ENCODE measurements around the gene RAB27A. TPM values are rescaled to one million over a fixed set of nuclear protein-coding genes. Genes with fewer than 3 reads are reported as not detected.
"Not testable (repeated sequence)": the region's sequence is repeated elsewhere in the genome, so short reads cannot be mapped to it uniquely, and the experiment has no call there.

Gene RAB27A
- total and polyA plus RNA-seq, 2 donors (not counting 1 experiment from before 2014, with no cell fraction given) = 14.4 to 47.4 TPM

GRCh38 chr15:55281517-55282228 lies 7.9 kb downstream of the RAB27A start:
- Histone ChIP-seq H3K79me2 (ENCODE audit: control insufficient read depth, insufficient read depth, low read length) (peaks cover 5% of the 10 kb centered on the region), H4K20me1 (ENCODE audit: control insufficient read depth, extremely low read depth, insufficient read depth, low read length) (no peaks in the 10 kb centered on the region), H3K4me2 (ENCODE audit: extremely low read depth, insufficient read depth, low read length) (no peak overlapping the region), H3K36me3 (ENCODE audit: control insufficient read depth, insufficient read depth, low read length) (no peaks in the 10 kb centered on the region), H3K27ac (ENCODE audit: insufficient read depth, low read length) (no peak overlapping the region), H3K9me3 (ENCODE audit: control insufficient read depth, insufficient read depth, low read depth, low read length) (no peaks in the 10 kb centered on the region), H2AFZ (ENCODE audit: low read length) (no peak overlapping the region), H3K9ac (ENCODE audit: insufficient read depth, low read length) (no peak overlapping the region), H3K27me3 (ENCODE audit: control insufficient read depth, insufficient read depth, low read length) (no peaks in the 10 kb centered on the region), H3K4me3 (replicated peaks in 1 of 4; ENCODE audit: control extremely low read depth in 1 of 4, insufficient read depth in 1 of 4, low read depth in 3 of 4, low read length in 4 of 4) (no peak overlapping the region), H3K4me1 (ENCODE audit: control insufficient read depth, extremely low read depth, insufficient read depth, low read length) (peaks cover 24% of the 10 kb centered on the region)
- TF ChIP-seq, protein P1, sequence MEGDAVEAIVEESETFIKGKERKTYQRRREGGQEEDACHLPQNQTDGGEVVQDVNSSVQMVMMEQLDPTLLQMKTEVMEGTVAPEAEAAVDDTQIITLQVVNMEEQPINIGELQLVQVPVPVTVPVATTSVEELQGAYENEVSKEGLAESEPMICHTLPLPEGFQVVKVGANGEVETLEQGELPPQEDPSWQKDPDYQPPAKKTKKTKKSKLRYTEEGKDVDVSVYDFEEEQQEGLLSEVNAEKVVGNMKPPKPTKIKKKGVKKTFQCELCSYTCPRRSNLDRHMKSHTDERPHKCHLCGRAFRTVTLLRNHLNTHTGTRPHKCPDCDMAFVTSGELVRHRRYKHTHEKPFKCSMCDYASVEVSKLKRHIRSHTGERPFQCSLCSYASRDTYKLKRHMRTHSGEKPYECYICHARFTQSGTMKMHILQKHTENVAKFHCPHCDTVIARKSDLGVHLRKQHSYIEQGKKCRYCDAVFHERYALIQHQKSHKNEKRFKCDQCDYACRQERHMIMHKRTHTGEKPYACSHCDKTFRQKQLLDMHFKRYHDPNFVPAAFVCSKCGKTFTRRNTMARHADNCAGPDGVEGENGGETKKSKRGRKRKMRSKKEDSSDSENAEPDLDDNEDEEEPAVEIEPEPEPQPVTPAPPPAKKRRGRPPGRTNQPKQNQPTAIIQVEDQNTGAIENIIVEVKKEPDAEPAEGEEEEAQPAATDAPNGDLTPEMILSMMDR (conservative IDR thresholded peaks at IDR 0.05 in 1 of 2, IDR thresholded peaks at IDR 0.05 in 1 of 2; ENCODE audit: low read depth in 1 of 2, low read length in 2 of 2) = peak in 1 of 2 donors; percentile 12
- TF ChIP-seq EZH2 (IDR thresholded peaks at IDR 0.05; ENCODE audit: low read length, missing control alignments) = no peak
- no peak for DNase-seq (ENCODE audit: low read depth in 2 of 2)

GRCh38 chr15:55280589-55280988 lies 9.0 kb downstream of the RAB27A start:
- DNase-seq (ENCODE audit: low read depth in 2 of 2); H3K4me2 ChIP-seq (ENCODE audit: extremely low read depth, insufficient read depth, low read length); H2AFZ ChIP-seq (ENCODE audit: low read length); H3K27me3 ChIP-seq (ENCODE audit: control insufficient read depth, insufficient read depth, low read length); H3K9ac ChIP-seq (ENCODE audit: insufficient read depth, low read length); H3K27ac ChIP-seq (ENCODE audit: insufficient read depth, low read length); H4K20me1 ChIP-seq (ENCODE audit: control insufficient read depth, extremely low read depth, insufficient read depth, low read length); H3K36me3 ChIP-seq (ENCODE audit: control insufficient read depth, insufficient read depth, low read length); H3K79me2 ChIP-seq (ENCODE audit: control insufficient read depth, insufficient read depth, low read length); H3K9me3 ChIP-seq (ENCODE audit: control insufficient read depth, insufficient read depth, low read depth, low read length); H3K4me3 ChIP-seq (replicated peaks in 1 of 4; ENCODE audit: control extremely low read depth in 1 of 4, insufficient read depth in 1 of 4, low read depth in 3 of 4, low read length in 4 of 4): not testable (repeated sequence)
- H3K4me1 ChIP-seq (ENCODE audit: control insufficient read depth, extremely low read depth, insufficient read depth, low read length) = peaks cover 24% of the 10 kb centered on the region

DNA sequence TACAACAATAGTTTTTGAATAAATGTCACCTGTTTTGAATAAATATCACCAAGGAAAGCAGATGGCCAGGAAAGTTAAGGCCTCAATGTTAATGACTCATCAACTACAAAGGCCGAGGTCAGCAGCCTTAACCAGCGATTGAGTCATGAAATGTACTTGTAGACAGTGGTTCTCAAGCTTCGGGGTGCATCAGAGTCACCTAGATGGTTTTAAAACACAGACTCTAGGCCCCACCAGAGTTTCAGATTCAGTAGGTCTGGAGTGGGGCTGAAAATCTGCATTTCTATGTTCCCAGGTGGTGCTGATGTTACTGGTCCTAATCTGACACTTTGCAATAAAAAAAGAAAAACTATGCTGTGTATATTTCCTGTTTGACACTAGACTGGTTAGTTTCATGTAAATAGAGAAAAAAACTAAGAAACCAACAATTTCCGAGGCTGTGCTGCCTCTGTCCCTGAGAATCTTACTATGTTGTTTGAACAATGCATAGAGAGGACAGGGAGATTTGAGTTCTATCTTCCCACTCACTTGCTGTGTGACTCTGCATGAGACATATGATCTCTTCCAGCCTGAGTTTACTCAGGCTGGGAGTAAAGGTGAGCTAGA lies 9.8 kb downstream of the RAB27A start:
- DNase-seq (ENCODE audit: low read depth in 2 of 2) = peak; percentile 87 to 95
- Histone ChIP-seq H3K27ac (ENCODE audit: insufficient read depth, low read length) (peak overlapping the region; percentile 45), H3K4me2 (ENCODE audit: extremely low read depth, insufficient read depth, low read length) (peak overlapping the region; percentile 64)

More for the DNA sequence above, 9.8 kb downstream of the RAB27A start:
- Histone ChIP-seq H4K20me1 (ENCODE audit: control insufficient read depth, extremely low read depth, insufficient read depth, low read length) (no peaks in the 10 kb centered on the region), H3K9me3 (ENCODE audit: control insufficient read depth, insufficient read depth, low read depth, low read length) (no peaks in the 10 kb centered on the region), H3K9ac (ENCODE audit: insufficient read depth, low read length) (no peak overlapping the region), H2AFZ (ENCODE audit: low read length) (no peak overlapping the region), H3K4me1 (ENCODE audit: control insufficient read depth, extremely low read depth, insufficient read depth, low read length) (peaks cover 24% of the 10 kb centered on the region), H3K4me3 (replicated peaks in 1 of 4; ENCODE audit: control extremely low read depth in 1 of 4, insufficient read depth in 1 of 4, low read depth in 3 of 4, low read length in 4 of 4) (no peak overlapping the region), H3K36me3 (ENCODE audit: control insufficient read depth, insufficient read depth, low read length) (no peaks in the 10 kb centered on the region), H3K27me3 (ENCODE audit: control insufficient read depth, insufficient read depth, low read length) (no peaks in the 10 kb centered on the region), H3K79me2 (ENCODE audit: control insufficient read depth, insufficient read depth, low read length) (peaks cover 5% of the 10 kb centered on the region)
- TF ChIP-seq, protein P1 (conservative IDR thresholded peaks at IDR 0.05 in 1 of 2, IDR thresholded peaks at IDR 0.05 in 1 of 2; ENCODE audit: low read depth in 1 of 2, low read length in 2 of 2) = no peak
- no peak for TF ChIP-seq EZH2 (IDR thresholded peaks at IDR 0.05; ENCODE audit: low read length, missing control alignments)

Data from fibroblast of lung (primary cell).